Measurements from ENCODE around the gene PNISR.

Gene PNISR

GRCh38 chr6:99446076-99446475 lies 21.0 kb upstream of the PNISR start:
- DNase-seq (ENCODE audit: low read depth) = no peak
- TF ChIP-seq CTCF (IDR thresholded peaks at IDR 0.05; ENCODE audit: low read depth, low read length, missing control alignments) = no peak
- H3K4me3 ChIP-seq (ENCODE audit: low read depth, low read length) = no peak overlapping the region

- DNase-seq (ENCODE audit: low read depth) = no peak
- H3K4me3 ChIP-seq (ENCODE audit: low read depth, low read length) = no peak overlapping the region
- peak; percentile 37 for TF ChIP-seq CTCF (IDR thresholded peaks at IDR 0.05; ENCODE audit: low read depth, low read length, missing control alignments)
These were observed 9.8 kb upstream of the PNISR start for GRCh38 chr6:99434702-99435530.

GRCh38 chr6:99432877-99433276 lies 7.8 kb upstream of the PNISR start:
- TF ChIP-seq CTCF (IDR thresholded peaks at IDR 0.05; ENCODE audit: low read depth, low read length, missing control alignments) = no peak
- no peak for DNase-seq (ENCODE audit: low read depth)
- no peak overlapping the region for H3K4me3 ChIP-seq (ENCODE audit: low read depth, low read length)

DNA sequence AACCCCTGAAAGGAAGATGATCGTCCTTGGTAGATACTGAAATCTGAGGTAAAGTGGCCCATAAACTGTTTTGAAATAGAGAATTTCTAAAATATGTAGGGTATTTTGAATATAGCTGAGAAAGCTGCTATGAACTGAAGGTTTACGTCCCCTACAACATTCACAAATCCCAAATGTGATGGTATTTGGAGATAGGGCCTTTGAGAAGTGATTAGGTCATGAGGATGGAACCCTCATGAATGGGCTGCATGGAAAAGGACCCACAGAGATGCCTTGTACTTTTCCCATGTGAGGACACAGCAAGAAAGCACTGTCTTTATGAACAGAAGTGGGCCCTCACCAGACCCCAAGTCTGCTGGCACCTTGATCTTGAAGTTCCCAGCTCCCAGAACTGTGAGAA lies 6.8 kb upstream of the PNISR start:
- DNase-seq (ENCODE audit: low read depth) = no peak
- no peak overlapping the region for H3K4me3 ChIP-seq (ENCODE audit: low read depth, low read length)
- TF ChIP-seq CTCF (IDR thresholded peaks at IDR 0.05; ENCODE audit: low read depth, low read length, missing control alignments) = no peak

DNA sequence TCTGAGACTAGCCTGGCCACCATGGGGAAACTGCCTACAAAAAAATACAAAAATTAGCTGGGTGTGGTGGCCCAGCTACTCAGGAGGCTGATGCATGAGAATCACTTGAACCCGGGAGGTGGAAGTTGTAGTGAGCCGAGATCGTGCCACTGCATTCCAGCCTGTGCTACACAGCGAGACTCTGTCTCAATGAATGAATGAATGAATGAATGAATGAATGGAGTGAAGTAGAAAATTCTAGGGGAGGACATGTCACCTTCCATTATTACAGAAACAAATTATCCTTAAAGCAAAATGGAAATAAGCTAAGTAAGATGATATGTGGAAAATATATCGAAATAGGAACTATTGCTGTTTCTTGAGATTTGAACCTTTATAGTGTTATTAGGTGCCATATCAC lies 2.9 kb upstream of the PNISR start:
- no peak for TF ChIP-seq CTCF (IDR thresholded peaks at IDR 0.05; ENCODE audit: low read depth, low read length, missing control alignments)

DNA sequence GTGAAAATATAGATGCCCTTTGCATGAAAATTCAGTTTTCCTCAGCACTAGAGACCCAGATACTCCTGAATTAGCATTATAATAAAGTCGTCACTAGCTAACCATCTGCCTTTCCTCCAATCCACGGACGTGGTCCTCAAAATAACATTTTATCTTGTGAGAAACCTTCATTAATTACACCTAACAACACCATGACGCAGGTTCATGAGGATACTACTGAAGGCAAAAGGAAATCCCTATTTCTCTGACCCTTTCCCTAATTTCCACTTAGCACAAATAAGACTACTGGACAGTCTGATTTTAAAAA lies 1.3 kb upstream of the PNISR start:
- DNase-seq (ENCODE audit: low read depth) = no peak
- peak overlapping the region; percentile 76 for H3K4me3 ChIP-seq (ENCODE audit: low read depth, low read length)

More for the DNA sequence above, 2.9 kb upstream of the PNISR start:
- H3K4me3 ChIP-seq (ENCODE audit: low read depth, low read length) = no peak overlapping the region
- no peak for DNase-seq (ENCODE audit: low read depth)

More for the DNA sequence above, 1.3 kb upstream of the PNISR start:
- no peak for TF ChIP-seq CTCF (IDR thresholded peaks at IDR 0.05; ENCODE audit: low read depth, low read length, missing control alignments)
